ENCODE results near the gene OXCT1. TPM values are rescaled to one million over a fixed set of nuclear protein-coding genes. Genes with fewer than 3 reads are reported as not detected.
"Not testable (repeated sequence)": the region's sequence is repeated elsewhere in the genome, so short reads cannot be mapped to it uniquely, and the experiment has no call there.

Gene OXCT1
- total and polyA plus RNA-seq, 2 donors from 2014 or later, result 20.5 to 42.7 TPM

DNA sequence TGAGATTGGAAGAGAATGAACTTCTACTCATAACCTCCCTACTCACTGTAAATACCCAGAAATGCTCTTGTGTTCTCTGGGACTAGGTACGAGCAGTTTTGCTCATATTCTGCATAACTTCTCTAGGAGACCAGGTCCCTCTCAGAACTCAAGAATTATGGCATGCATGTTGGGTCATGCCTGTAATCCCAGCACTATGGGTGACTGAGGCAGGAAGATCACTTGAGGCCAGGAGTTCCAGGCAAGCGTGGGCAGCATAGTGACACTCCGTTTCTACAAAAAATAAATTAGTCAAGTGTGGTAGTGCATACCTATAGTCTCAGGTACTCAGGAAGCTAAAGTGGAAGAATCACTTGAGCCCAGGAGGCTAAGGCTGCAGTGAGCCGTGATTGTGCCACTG is 141.9 kb downstream of the OXCT1 start:
- Histone ChIP-seq H3K4me1 (ENCODE audit: control insufficient read depth in 2 of 3, insufficient read depth in 2 of 3, low read depth in 1 of 3, low read length in 3 of 3) (peaks cover 0 to 3% (median 0%) of the 10 kb centered on the region in 3 donors), H3K4me3 (ENCODE audit: low read length in 3 of 3) (no peak overlapping the region), H3K27me3 (ENCODE audit: control insufficient read depth, insufficient read depth, low read length) (no peaks in the 10 kb centered on the region), H3K9me3 (ENCODE audit: control insufficient read depth in 2 of 3, insufficient read depth in 1 of 3, low read length in 3 of 3) (no peaks in the 10 kb centered on the region), H3K36me3 (ENCODE audit: control insufficient read depth in 2 of 3, insufficient read depth in 3 of 3, low read length in 3 of 3) (no peaks in the 10 kb centered on the region), H3K27ac (ENCODE audit: low read depth in 2 of 2, low read length in 2 of 2) (no peak overlapping the region), H3K9ac (ENCODE audit: low read length in 3 of 3) (no peak overlapping the region)
- DNase-seq, result no peak
- FAIRE-seq, result no peak
- TF ChIP-seq, protein P1, sequence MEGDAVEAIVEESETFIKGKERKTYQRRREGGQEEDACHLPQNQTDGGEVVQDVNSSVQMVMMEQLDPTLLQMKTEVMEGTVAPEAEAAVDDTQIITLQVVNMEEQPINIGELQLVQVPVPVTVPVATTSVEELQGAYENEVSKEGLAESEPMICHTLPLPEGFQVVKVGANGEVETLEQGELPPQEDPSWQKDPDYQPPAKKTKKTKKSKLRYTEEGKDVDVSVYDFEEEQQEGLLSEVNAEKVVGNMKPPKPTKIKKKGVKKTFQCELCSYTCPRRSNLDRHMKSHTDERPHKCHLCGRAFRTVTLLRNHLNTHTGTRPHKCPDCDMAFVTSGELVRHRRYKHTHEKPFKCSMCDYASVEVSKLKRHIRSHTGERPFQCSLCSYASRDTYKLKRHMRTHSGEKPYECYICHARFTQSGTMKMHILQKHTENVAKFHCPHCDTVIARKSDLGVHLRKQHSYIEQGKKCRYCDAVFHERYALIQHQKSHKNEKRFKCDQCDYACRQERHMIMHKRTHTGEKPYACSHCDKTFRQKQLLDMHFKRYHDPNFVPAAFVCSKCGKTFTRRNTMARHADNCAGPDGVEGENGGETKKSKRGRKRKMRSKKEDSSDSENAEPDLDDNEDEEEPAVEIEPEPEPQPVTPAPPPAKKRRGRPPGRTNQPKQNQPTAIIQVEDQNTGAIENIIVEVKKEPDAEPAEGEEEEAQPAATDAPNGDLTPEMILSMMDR (IDR thresholded peaks at IDR 0.05; ENCODE audit: borderline replicate concordance, extremely low read depth, insufficient read depth), result no peak
- intact Hi-C loops (cut with DNase I), result no loop called here

DNA sequence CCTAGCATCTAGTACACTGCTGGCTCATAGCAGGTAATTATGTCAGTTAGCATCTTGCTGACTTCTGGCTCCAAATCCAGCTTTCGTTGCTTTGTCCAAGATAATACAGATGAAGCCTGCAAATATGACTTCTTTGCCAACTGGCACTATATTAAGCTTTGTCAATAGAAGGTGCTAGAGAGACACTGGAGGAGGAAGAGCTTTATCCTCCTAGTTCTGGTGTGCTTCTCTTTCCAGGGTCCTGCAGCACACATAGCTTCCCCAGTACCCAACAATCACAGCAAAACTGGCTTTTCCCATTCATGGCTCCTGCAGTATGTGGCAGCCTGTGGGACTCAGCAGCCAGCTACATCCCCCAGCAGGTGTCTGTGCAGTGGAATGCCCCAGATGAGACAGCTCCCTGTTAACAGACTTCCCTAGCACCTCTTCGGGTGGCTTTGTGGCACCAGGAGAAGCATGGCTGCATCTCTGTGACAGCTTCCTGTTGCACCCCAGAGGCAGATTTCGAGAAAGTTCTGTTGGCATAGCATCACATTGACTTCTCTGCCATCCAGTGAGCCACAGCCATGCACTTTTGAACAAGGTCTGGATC is 147.8 kb downstream of the OXCT1 start:
- H3K27me3 ChIP-seq (ENCODE audit: control insufficient read depth, insufficient read depth, low read length), result no peaks in the 10 kb centered on the region
- no peaks in the 10 kb centered on the region for H3K9me3 ChIP-seq (ENCODE audit: control insufficient read depth in 2 of 3, insufficient read depth in 1 of 3, low read length in 3 of 3)
- H3K27ac ChIP-seq (ENCODE audit: low read depth in 2 of 2, low read length in 2 of 2), result no peak overlapping the region
- no peak overlapping the region for H3K4me3 ChIP-seq (ENCODE audit: low read length in 3 of 3)
- no peaks in the 10 kb centered on the region for H3K36me3 ChIP-seq (ENCODE audit: control insufficient read depth in 2 of 3, insufficient read depth in 3 of 3, low read length in 3 of 3)
- no peak for FAIRE-seq
- no peak for DNase-seq
- H3K9ac ChIP-seq (ENCODE audit: low read length in 3 of 3), result no peak overlapping the region
- H3K4me1 ChIP-seq (ENCODE audit: control insufficient read depth in 2 of 3, insufficient read depth in 2 of 3, low read depth in 1 of 3, low read length in 3 of 3), result peaks cover 0 to 3% (median 0%) of the 10 kb centered on the region in 3 donors
- TF ChIP-seq, protein P1 (IDR thresholded peaks at IDR 0.05; ENCODE audit: borderline replicate concordance, extremely low read depth, insufficient read depth), result peak; percentile 14
- intact Hi-C loops (cut with DNase I), result no loop called here

DNA sequence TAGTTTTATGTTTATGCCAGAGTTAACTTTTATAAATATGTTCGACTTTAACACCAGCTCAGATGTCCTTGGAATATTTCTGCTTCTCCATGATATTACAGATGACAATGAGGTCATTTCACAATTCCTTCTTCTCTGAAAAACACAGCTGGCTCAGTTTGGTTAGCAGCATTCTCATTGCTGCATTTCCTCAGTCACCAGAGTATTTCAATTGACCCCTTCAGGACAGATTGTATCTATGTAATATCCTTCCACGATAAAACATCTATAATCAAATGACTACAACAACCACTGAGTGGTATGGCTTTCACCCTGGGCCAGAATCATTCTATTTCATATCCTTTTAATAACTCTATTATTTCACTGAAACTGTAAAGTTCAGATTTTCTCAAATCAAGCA is 148.7 kb downstream of the OXCT1 start:
- FAIRE-seq (no peak), DNase-seq (no peak)
- Histone ChIP-seq H3K36me3 (ENCODE audit: control insufficient read depth in 2 of 3, insufficient read depth in 3 of 3, low read length in 3 of 3) (no peaks in the 10 kb centered on the region), H3K27ac (ENCODE audit: low read depth in 2 of 2, low read length in 2 of 2) (no peak overlapping the region), H3K9me3 (ENCODE audit: control insufficient read depth in 2 of 3, insufficient read depth in 1 of 3, low read length in 3 of 3) (no peaks in the 10 kb centered on the region), H3K27me3 (ENCODE audit: control insufficient read depth, insufficient read depth, low read length) (no peaks in the 10 kb centered on the region), H3K4me1 (ENCODE audit: control insufficient read depth in 2 of 3, insufficient read depth in 2 of 3, low read depth in 1 of 3, low read length in 3 of 3) (peaks cover 0 to 3% (median 0%) of the 10 kb centered on the region in 3 donors), H3K4me3 (ENCODE audit: low read length in 3 of 3) (no peak overlapping the region), H3K9ac (ENCODE audit: low read length in 3 of 3) (no peak overlapping the region)
- TF ChIP-seq, protein P1 (IDR thresholded peaks at IDR 0.05; ENCODE audit: borderline replicate concordance, extremely low read depth, insufficient read depth), result no peak
- intact Hi-C loops (cut with DNase I), result no loop called here

DNA sequence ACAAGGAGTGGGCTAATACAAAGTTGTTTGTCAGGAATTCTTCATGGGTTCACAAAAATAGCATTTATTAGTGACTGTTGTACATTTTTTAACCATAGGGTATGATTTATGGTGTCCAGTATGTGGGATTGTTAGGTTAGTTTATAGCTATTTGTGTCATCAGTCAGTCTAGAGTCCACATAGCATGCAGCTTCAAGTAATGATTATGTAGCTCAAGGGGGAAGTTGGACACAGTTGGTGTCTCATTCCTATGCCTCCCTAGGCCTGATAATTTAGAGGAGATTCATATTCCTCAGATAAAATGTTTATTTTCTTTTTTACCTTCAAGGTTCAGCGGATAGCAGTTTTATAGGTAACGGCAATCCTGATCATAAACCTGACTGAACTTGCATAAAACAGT is 153.8 kb downstream of the OXCT1 start:
- Histone ChIP-seq H3K4me1 (ENCODE audit: control insufficient read depth in 2 of 3, insufficient read depth in 2 of 3, low read depth in 1 of 3, low read length in 3 of 3) (no peaks in the 10 kb centered on the region), H3K9ac (ENCODE audit: low read length in 3 of 3) (no peak overlapping the region), H3K4me3 (ENCODE audit: low read length in 3 of 3) (no peak overlapping the region), H3K9me3 (ENCODE audit: control insufficient read depth in 2 of 3, insufficient read depth in 1 of 3, low read length in 3 of 3) (no peaks in the 10 kb centered on the region), H3K27ac (ENCODE audit: low read depth in 2 of 2, low read length in 2 of 2) (no peak overlapping the region), H3K27me3 (ENCODE audit: control insufficient read depth, insufficient read depth, low read length) (no peaks in the 10 kb centered on the region), H3K36me3 (ENCODE audit: control insufficient read depth in 2 of 3, insufficient read depth in 3 of 3, low read length in 3 of 3) (no peaks in the 10 kb centered on the region)
- FAIRE-seq (no peak), DNase-seq (no peak)
- TF ChIP-seq, protein P1 (IDR thresholded peaks at IDR 0.05; ENCODE audit: borderline replicate concordance, extremely low read depth, insufficient read depth), result no peak
- intact Hi-C loops (cut with DNase I), result no loop called here

DNA sequence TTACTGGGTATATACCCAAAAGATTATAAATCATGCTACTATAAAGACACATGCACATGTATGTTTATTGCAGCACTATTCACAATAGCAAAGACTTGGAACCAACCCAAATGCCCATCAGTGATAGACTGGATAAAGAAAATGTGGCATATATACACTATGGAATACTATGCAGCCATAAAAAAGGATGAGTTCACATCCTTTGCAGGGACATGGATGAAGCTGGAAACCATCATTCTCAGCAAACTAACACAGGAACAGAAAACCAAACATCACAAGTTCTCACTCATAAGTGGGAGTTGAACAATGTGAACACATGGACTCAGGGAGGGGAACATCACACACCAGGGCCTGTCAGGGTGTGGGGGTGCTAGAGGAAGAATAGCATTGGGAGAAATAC is 155.8 kb downstream of the OXCT1 start:
- DNase-seq; H3K4me1 ChIP-seq (ENCODE audit: control insufficient read depth in 2 of 3, insufficient read depth in 2 of 3, low read depth in 1 of 3, low read length in 3 of 3); H3K4me3 ChIP-seq (ENCODE audit: low read length in 3 of 3); H3K27me3 ChIP-seq (ENCODE audit: control insufficient read depth, insufficient read depth, low read length); intact Hi-C loops (cut with DNase I); H3K27ac ChIP-seq (ENCODE audit: low read depth in 2 of 2, low read length in 2 of 2); FAIRE-seq; H3K36me3 ChIP-seq (ENCODE audit: control insufficient read depth in 2 of 3, insufficient read depth in 3 of 3, low read length in 3 of 3); H3K9me3 ChIP-seq (ENCODE audit: control insufficient read depth in 2 of 3, insufficient read depth in 1 of 3, low read length in 3 of 3); H3K9ac ChIP-seq (ENCODE audit: low read length in 3 of 3): not testable (repeated sequence)
